Trophoblast cell (in vitro differentiated cells and primary cell): Measurements from ENCODE around the gene MYO18B.

Experiments
- DNase-seq, 2 donors: peaks; one replicate each; pipeline ENCODE4 v3.0.0-alpha.2; 2016
- H2AFZ ChIP-seq: 2 replicates; pipeline ENCODE4 v1.6.1; 2013; ENCODE audit warnings: low read length, moderate library complexity, mild to moderate bottlenecking; ENCODE audit not compliant: insufficient read depth, poor library complexity
- H2AK5ac ChIP-seq: 2 replicates; pipeline ENCODE4 v1.6.1; 2013; ENCODE audit warnings: mild to moderate bottlenecking, low read length
- H2BK120ac ChIP-seq: 2 replicates; pipeline ENCODE4 v1.6.1; 2013; ENCODE audit warnings: low read length, mild to moderate bottlenecking, moderate library complexity; ENCODE audit not compliant: insufficient read depth, poor library complexity
- H2BK12ac ChIP-seq: 2 replicates; pipeline ENCODE4 v1.6.1; 2013; ENCODE audit warnings: mild to moderate bottlenecking, low read length, moderate library complexity
- H2BK5ac ChIP-seq: 2 replicates; pipeline ENCODE4 v1.6.1; 2013; ENCODE audit warnings: low read length, low read depth, moderate library complexity, mild to moderate bottlenecking; ENCODE audit not compliant: poor library complexity
- H3K14ac ChIP-seq: 2 replicates; pipeline ENCODE4 v1.6.1; 2013; ENCODE audit warnings: mild to moderate bottlenecking, low read length
- H3K18ac ChIP-seq: 2 replicates; pipeline ENCODE4 v1.6.1; 2013; ENCODE audit warnings: mild to moderate bottlenecking, low read length
- H3K23ac ChIP-seq: 2 replicates; pipeline ENCODE4 v1.6.1; 2013; ENCODE audit warnings: low read length
- H3K27ac ChIP-seq: 2 replicates; pipeline ENCODE4 v1.5.1; 2013; ENCODE audit warnings: low read depth, mild to moderate bottlenecking, inconsistent platforms, low read length, moderate library complexity
- H3K27me3 ChIP-seq: 2 replicates; pipeline ENCODE4 v1.6.1; 2013; ENCODE audit warnings: inconsistent platforms, mild to moderate bottlenecking, low read length, moderate library complexity; ENCODE audit not compliant: insufficient read depth
- H3K36me3 ChIP-seq, 2 experiments: 1 replicate in 1 of 2; 2 replicates in 1 of 2; pipeline ENCODE4 v1.6.1; 2013; ENCODE audit warnings: low read length in 2 of 2, mild to moderate bottlenecking in 2 of 2, moderate library complexity in 1 of 2; ENCODE audit not compliant: insufficient read depth in 2 of 2, control insufficient read depth in 1 of 2
- H3K4ac ChIP-seq: 2 replicates; pipeline ENCODE4 v1.6.1; 2013; ENCODE audit warnings: low read depth, mild to moderate bottlenecking, low read length, moderate library complexity
- H3K4me1 ChIP-seq, 2 experiments: 1 replicate in 1 of 2; 2 replicates in 1 of 2; pipeline ENCODE4 v1.6.1; 2013; ENCODE audit warnings: low read length in 2 of 2, mild to moderate bottlenecking in 2 of 2, moderate library complexity in 1 of 2; ENCODE audit not compliant: insufficient read depth in 2 of 2, control insufficient read depth in 1 of 2
- H3K4me2 ChIP-seq: 2 replicates; pipeline ENCODE4 v1.6.1; 2013; ENCODE audit warnings: inconsistent platforms, mild to moderate bottlenecking, low read length, moderate library complexity
- H3K4me3 ChIP-seq: 2 replicates; pipeline ENCODE4 v1.5.1; 2013; ENCODE audit warnings: mild to moderate bottlenecking, low read depth, low read length, inconsistent platforms
- H3K79me1 ChIP-seq: one replicate; pipeline ENCODE4 v1.6.1; 2013; ENCODE audit warnings: low read length
- H3K79me2 ChIP-seq: 2 replicates; pipeline ENCODE4 v1.6.1; 2013; ENCODE audit warnings: low read length, mild to moderate bottlenecking; ENCODE audit not compliant: control insufficient read depth, insufficient read depth, poor library complexity
- H3K9ac ChIP-seq: 2 replicates; pipeline ENCODE4 v1.6.1; 2013; ENCODE audit warnings: mild to moderate bottlenecking, low read length
- H3K9me3 ChIP-seq: 2 replicates; pipeline ENCODE4 v1.6.1; 2013; ENCODE audit warnings: low read depth, mild to moderate bottlenecking, control low read depth, inconsistent platforms, low read length; ENCODE audit not compliant: insufficient read depth
- H4K12ac ChIP-seq: 2 replicates; pipeline ENCODE4 v1.6.1; 2013; ENCODE audit warnings: low read depth, mild to moderate bottlenecking, low read length, moderate library complexity
- H4K8ac ChIP-seq: 2 replicates; pipeline ENCODE4 v1.6.1; 2013; ENCODE audit warnings: low read depth, mild to moderate bottlenecking, low read length, moderate library complexity
- H4K91ac ChIP-seq: one replicate; pipeline ENCODE4 v1.6.1; 2013; ENCODE audit warnings: low read depth, mild to moderate bottlenecking, low read length, moderate library complexity
- WGBS: extraction: QIAGEN DNeasy Blood & Tissue Kit; methylation state at CpG from one replicate; pipeline ENCODE4 v1.1.7; 2013; ENCODE audit warnings: missing lambda C conversion rate; ENCODE audit not compliant: insufficient read length, insufficient coverage; ENCODE audit errors: extremely low coverage; 5-methylcytosine and 5-hydroxymethylcytosine counted together

MYO18B gene

DNA sequence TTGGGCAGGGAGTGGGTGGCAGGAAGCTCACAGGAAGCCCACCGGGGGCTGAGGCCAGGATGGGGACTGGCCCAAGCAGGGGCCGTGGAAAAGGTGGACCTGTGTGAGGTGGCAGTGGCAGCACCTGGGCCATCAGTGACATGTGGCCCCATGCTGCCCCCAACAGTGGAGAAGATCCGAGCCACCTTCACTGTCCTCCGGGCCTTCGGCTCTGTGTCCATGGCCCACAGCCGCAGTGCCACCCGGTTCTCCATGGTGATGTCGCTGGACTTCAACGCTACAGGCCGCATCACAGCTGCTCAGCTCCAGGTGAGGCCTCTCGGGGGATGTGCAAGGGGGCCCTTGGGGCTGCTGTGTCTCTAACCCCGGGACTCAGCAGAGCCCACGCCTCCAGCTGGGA is 37.9 kb downstream of the MYO18B start:
- H3K36me3 ChIP-seq = no peaks in the 10 kb centered on the region
- no peak overlapping the region for H3K23ac ChIP-seq
- no peaks in the 10 kb centered on the region for H3K79me2 ChIP-seq
- H3K79me1 ChIP-seq = no peaks in the 10 kb centered on the region
- no peaks in the 10 kb centered on the region for H3K27me3 ChIP-seq
- WGBS = no CpG with 5 or more reads among the region's 13 CpGs
- H3K4me3 ChIP-seq = no peak overlapping the region
- no peak overlapping the region for H3K4me2 ChIP-seq
- H2AFZ ChIP-seq = no peak overlapping the region
- no peaks in the 10 kb centered on the region for H3K9me3 ChIP-seq
- peak overlapping the region; percentile 37 for H2BK12ac ChIP-seq
- no peak overlapping the region for H3K9ac ChIP-seq
- H3K4me1 ChIP-seq = peaks cover 0 to 1% of the 10 kb centered on the region in 2 experiments
- no peak overlapping the region for H2AK5ac ChIP-seq
- no peak overlapping the region for H3K14ac ChIP-seq
- no peak overlapping the region for H4K91ac ChIP-seq
- no peak overlapping the region for H3K4ac ChIP-seq
- H3K18ac ChIP-seq = no peak overlapping the region
- H4K8ac ChIP-seq = no peak overlapping the region
- no peak overlapping the region for H2BK120ac ChIP-seq
- H2BK5ac ChIP-seq = no peak overlapping the region
- no peak overlapping the region for H4K12ac ChIP-seq
- no peak for DNase-seq
- no peak overlapping the region for H3K27ac ChIP-seq

GRCh38 chr22:25780673-25781072 is 38.7 kb downstream of the MYO18B start:
- no peak overlapping the region for H4K12ac ChIP-seq
- H3K23ac ChIP-seq = no peak overlapping the region
- H3K79me1 ChIP-seq = no peaks in the 10 kb centered on the region
- WGBS = no CpG with 5 or more reads among the region's 11 CpGs
- H2AFZ ChIP-seq = no peak overlapping the region
- H3K79me2 ChIP-seq = no peaks in the 10 kb centered on the region
- H3K36me3 ChIP-seq = no peaks in the 10 kb centered on the region
- H4K8ac ChIP-seq = no peak overlapping the region
- H2BK12ac ChIP-seq = no peak overlapping the region
- H4K91ac ChIP-seq = no peak overlapping the region
- H3K9ac ChIP-seq = no peak overlapping the region
- H2AK5ac ChIP-seq = no peak overlapping the region
- no peak overlapping the region for H3K27ac ChIP-seq
- H3K27me3 ChIP-seq = no peaks in the 10 kb centered on the region
- H3K4me1 ChIP-seq = peaks cover 0 to 1% of the 10 kb centered on the region in 2 experiments
- no peak overlapping the region for H3K4me2 ChIP-seq
- H3K18ac ChIP-seq = no peak overlapping the region
- no peak overlapping the region for H3K4me3 ChIP-seq
- H3K14ac ChIP-seq = no peak overlapping the region
- H2BK5ac ChIP-seq = no peak overlapping the region
- no peak overlapping the region for H2BK120ac ChIP-seq
- no peaks in the 10 kb centered on the region for H3K9me3 ChIP-seq
- DNase-seq = no peak
- H3K4ac ChIP-seq = no peak overlapping the region

DNA sequence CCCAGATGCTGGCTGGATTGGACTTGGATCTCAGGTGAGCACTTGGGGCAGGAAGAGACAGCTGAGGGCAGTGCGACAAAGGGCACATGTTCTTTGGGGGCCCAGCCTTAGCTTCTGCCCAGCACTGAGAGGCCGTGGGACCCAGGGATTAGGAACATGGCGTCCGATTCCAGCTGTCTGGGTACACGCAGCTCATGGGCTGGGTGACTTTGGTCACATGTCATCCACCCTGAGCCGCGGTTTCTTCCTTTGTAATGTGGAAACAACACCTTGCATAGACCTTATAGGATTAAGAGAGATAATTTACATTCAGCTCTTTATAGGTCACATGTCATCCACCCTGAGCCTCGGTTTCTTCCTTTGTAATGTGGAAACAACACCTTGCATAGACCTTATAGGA is 39.8 kb downstream of the MYO18B start:
- H3K23ac ChIP-seq = no peak overlapping the region
- H3K79me2 ChIP-seq = no peaks in the 10 kb centered on the region
- no peak overlapping the region for H3K4me2 ChIP-seq
- H3K79me1 ChIP-seq = no peaks in the 10 kb centered on the region
- WGBS = no CpG with 5 or more reads among the region's 8 CpGs
- no peak overlapping the region for H3K4ac ChIP-seq
- H3K36me3 ChIP-seq = no peaks in the 10 kb centered on the region
- H4K12ac ChIP-seq = no peak overlapping the region
- no peak overlapping the region for H2BK5ac ChIP-seq
- no peaks in the 10 kb centered on the region for H3K9me3 ChIP-seq
- no peak overlapping the region for H3K4me3 ChIP-seq
- H3K9ac ChIP-seq = no peak overlapping the region
- no peak overlapping the region for H4K91ac ChIP-seq
- peak overlapping the region; percentile 30 for H2AK5ac ChIP-seq
- peak overlapping the region; percentile 82 for H2BK12ac ChIP-seq
- H3K18ac ChIP-seq = no peak overlapping the region
- no peak overlapping the region for H3K14ac ChIP-seq
- no peak overlapping the region for H4K8ac ChIP-seq
- DNase-seq = no peak
- H2BK120ac ChIP-seq = no peak overlapping the region
- H3K27ac ChIP-seq = no peak overlapping the region
- peaks cover 0 to 1% of the 10 kb centered on the region in 2 experiments for H3K4me1 ChIP-seq
- H3K27me3 ChIP-seq = no peaks in the 10 kb centered on the region
- H2AFZ ChIP-seq = no peak overlapping the region

DNA sequence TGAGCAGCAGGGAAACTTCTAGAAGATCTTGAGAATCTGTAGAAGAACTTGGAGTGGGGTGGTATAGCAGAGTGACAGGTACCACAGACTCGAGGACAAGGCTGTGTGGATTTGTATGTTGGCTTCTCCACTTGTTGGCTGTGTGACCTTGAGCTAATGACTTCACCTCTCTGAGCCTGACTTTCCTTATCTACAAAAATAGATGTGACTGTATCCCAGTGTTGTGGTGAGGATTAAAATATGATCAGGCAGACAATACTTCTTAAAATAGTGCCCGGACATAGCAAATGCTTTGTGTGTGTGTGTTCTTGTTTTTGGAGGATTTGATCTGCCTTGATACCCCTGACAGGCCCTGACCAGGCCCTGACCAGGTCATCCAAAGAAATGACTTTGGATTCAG is 40.8 kb downstream of the MYO18B start:
- H3K9ac ChIP-seq = no peak overlapping the region
- no peak overlapping the region for H3K4me3 ChIP-seq
- H3K23ac ChIP-seq = no peak overlapping the region
- no peak overlapping the region for H2BK12ac ChIP-seq
- no peak overlapping the region for H4K91ac ChIP-seq
- no peak overlapping the region for H4K12ac ChIP-seq
- no peak overlapping the region for H3K4ac ChIP-seq
- H4K8ac ChIP-seq = no peak overlapping the region
- no peaks in the 10 kb centered on the region for H3K9me3 ChIP-seq
- H3K18ac ChIP-seq = no peak overlapping the region
- peaks cover 0 to 1% of the 10 kb centered on the region in 2 experiments for H3K4me1 ChIP-seq
- no peak overlapping the region for H2AK5ac ChIP-seq
- no peak for DNase-seq
- H3K79me1 ChIP-seq = no peaks in the 10 kb centered on the region
- no peaks in the 10 kb centered on the region for H3K79me2 ChIP-seq
- WGBS = no CpG with 5 or more reads among the region's 2 CpGs
- H3K27me3 ChIP-seq = no peaks in the 10 kb centered on the region
- no peak overlapping the region for H2AFZ ChIP-seq
- H3K36me3 ChIP-seq = no peaks in the 10 kb centered on the region
- no peak overlapping the region for H3K14ac ChIP-seq
- no peak overlapping the region for H2BK120ac ChIP-seq
- no peak overlapping the region for H2BK5ac ChIP-seq
- H3K4me2 ChIP-seq = no peak overlapping the region
- no peak overlapping the region for H3K27ac ChIP-seq
